Stimulated activated CD8-positive, alpha-beta memory T cell treated with anti-CD3 and anti-CD28 coated beads, Interleukin-2, amount 100 ng/mL, for 48 hours (primary cell): ENCODE measurements around the gene FTCD.
A peak's percentile ranks its signal among the peaks of the same experiment; 100 is the strongest.
"Not testable (repeated sequence)": the region's sequence is repeated elsewhere in the genome, so short reads cannot be mapped to it uniquely, and the experiment has no call there.

Experiments
- DNase-seq, 2 donors: peaks; one replicate each; pipeline ENCODE4 v3.0.0-alpha.2; 2020; ENCODE audit warnings: low read depth in 2 of 2

FTCD gene

DNA sequence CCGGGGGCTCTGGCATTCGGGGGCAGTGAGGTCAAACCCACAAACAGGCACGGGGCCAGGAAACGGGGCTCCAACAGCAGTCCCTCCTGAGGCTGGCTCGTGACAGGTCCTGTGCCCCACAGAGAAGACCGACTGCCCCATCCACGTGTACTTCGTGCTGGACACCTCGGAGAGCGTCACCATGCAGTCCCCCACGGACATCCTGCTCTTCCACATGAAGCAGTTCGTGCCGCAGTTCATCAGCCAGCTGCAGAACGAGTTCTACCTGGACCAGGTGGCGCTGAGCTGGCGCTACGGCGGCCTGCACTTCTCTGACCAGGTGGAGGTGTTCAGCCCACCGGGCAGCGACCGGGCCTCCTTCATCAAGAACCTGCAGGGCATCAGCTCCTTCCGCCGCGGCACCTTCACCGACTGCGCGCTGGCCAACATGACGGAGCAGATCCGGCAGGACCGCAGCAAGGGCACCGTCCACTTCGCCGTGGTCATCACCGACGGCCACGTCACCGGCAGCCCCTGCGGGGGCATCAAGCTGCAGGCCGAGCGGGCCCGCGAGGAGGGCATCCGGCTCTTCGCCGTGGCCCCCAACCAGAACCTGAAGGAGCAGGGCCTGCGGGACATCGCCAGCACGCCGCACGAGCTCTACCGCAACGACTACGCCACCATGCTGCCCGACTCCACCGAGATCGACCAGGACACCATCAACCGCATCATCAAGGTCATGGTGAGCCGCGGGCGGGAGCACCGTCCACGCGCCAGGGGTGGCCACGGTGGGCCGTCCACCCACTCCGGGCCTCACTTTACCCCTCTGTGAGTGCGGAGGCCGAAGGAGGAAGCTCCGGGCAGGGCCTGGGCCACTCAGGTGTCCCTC lies 43.3 kb downstream of the FTCD start:
- no peak for DNase-seq

DNA sequence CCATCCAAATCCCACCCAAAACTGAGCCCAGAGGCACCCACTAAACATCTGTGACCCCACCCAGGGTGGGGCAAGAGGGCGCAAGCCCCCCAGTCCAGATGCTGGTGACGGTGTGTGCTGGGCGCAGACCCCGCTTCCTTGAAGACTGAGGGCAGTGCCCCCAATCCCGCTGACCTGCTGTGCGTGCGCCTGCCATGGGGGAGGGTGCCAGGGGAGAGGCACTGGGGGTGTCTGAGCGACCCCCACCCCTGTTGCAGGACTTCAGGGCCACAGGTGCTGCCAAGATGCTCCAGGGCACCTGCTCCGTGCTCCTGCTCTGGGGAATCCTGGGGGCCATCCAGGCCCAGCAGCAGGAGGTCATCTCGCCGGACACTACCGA lies 44.2 kb downstream of the FTCD start:
- no peak for DNase-seq

- no peak for DNase-seq
These were observed 44.7 kb downstream of the FTCD start for GRCh38 chr21:46110499-46111192.

- no peak for DNase-seq
These were observed 45.8 kb downstream of the FTCD start for GRCh38 chr21:46109313-46110221.

GRCh38 chr21:46108827-46109312 lies 46.5 kb downstream of the FTCD start:
- DNase-seq = no peak

GRCh38 chr21:46107376-46107775 lies 48.0 kb downstream of the FTCD start:
- not testable (repeated sequence) for DNase-seq

GRCh38 chr21:46104104-46104503 lies 51.3 kb downstream of the FTCD start:
- DNase-seq = no peak

DNA sequence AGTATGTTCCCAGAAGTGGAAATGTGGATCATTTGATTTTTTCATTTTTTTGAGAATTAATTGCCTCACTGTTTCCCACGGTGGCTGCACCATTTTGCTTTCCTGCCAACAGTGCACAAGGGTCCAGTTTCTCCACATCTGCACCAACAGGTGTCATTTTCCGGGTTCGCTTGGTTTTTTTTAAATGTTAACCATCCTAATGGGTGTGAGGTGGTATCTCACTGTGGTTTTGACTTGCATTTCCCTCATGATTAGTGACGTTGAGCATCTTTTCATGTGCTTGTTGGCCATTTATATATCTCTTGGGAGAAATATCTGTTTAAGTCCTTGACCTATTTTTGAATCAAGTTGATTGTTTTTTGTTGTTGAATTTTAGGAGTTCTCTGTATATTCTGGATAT lies 54.5 kb downstream of the FTCD start:
- no peak for DNase-seq

GRCh38 chr21:46100426-46100825 lies 55.0 kb downstream of the FTCD start:
- DNase-seq = no peak

- DNase-seq = no peak
These were observed 55.4 kb downstream of the FTCD start for GRCh38 chr21:46100020-46100419.

DNA sequence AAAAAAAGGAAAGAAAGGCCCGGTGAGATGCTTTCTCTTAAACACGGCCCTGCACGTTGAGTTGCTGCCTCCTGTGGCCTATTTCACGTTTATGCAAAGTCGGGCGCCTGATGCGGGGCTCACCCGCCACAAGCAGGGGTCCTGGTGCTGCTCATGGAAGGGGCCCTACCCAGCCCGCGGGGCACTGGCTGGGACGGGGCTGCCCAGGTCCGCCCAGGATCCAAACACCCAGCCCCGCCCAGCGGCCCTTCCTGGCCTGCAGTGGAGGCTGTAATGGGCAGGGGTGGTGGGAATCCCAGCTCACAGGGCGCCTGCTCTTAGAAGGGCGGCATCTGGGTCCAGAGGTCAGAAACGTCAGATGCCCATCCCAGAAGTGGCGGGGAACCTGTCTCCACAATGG lies 55.9 kb downstream of the FTCD start:
- no peak for DNase-seq

GRCh38 chr21:46098303-46099141 lies 56.9 kb downstream of the FTCD start:
- DNase-seq = no peak

- DNase-seq = peak; percentile 43 to 46
These were observed 57.8 kb downstream of the FTCD start, which contains the start of gene COL6A2 for GRCh38 chr21:46097336-46098293. TSS of gene COL6A2 (plus strand) at chr21:46098112.

DNA sequence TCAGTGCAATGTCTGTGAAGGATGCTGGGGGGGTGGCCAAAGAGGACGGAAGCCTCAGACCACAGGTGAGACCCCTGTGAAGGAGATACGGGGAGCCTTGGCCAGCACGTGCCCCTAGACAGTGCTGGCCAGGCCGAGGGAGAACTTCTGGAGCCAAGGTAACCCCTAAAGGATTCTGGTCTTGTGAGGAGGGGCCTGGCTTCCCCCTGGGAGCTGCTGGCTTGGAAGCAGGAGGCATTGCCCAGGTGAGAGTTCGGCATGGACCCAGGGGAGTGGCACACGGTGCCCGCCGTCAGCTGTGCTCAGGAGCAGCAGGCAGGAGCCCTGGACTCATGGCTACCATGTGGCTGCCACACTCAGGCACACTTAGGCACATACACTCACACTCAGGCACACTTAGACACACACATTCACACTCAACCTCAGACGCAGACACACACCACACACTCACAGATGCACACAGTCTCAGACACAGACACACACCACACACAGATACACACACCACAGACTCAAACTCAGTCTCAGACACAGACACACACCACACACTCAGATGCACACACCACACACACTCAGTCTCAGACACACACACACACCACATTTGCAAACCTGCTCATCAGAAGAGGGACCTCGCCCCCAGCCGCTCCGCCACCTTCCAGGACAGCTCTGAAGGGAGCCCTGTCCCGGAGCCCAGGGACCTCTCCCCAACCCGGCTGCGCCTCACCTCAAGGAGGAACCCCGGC lies 58.6 kb downstream of the FTCD start:
- DNase-seq = no peak

GRCh38 chr21:46095814-46096595 lies 59.4 kb downstream of the FTCD start:
- no peak for DNase-seq

DNA sequence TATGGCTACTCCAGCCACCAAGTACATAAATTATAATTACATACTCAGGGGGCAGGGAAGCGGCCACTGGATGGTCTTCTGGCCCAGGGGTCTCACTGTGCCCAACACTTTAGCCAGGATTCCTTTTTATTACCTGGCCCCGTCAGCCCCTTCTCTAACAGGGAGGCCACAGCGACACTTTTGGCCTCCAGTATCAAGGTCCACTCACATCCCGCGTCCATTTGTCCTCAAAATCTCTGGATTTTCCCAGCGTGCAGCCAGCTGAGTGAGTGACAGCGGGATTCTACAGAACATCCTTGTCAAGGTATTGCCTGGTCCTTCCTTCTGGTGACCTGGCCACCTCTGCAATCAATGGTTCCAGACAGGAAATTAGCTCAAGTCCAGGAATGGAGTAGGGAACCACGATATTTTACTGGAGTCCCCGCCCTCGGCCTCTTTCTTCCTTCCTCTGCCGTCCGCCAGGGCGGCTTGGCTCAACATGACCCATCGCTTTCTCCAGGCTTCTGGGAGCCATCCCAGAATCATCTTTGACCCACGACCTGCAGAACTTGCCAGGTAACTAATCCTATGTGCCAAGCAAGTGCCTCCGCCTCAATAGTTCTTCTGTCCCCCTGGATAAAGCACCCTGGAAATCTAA lies 60.2 kb downstream of the FTCD start:
- no peak for DNase-seq

DNA sequence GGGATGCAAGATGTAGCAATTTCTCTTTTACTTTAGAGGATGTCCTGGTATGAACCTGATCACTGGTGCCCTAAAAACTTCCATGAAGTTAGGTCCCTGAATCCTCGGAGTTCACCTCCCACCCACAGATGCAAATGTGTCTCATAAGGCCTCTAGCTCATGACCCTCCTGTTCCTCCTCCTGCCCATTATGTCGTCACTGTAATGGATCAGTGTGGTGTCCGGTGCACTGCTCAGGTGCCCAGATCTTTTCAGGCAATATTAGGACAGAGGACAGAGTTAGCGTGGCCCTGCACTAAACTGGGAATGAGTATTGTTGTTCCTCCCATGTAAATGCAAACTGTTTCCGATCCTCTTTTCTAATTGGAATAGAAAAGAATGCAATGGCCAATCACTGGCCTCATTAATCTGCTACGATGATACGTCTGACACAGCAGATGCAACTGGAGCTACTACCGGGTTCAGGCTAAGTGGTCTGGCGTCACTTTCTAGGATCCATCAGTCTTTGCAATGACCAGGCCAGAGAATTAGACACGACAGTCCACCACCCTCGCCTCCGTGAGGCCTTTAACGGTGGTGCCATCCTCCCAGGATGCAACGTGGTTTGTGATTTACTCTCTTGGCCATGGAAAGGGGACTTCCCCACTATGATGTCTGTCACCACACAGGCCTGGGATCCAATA lies 60.8 kb downstream of the FTCD start:
- no peak for DNase-seq
